ENCODE results near the gene FEN1.

Gene FEN1

DNA sequence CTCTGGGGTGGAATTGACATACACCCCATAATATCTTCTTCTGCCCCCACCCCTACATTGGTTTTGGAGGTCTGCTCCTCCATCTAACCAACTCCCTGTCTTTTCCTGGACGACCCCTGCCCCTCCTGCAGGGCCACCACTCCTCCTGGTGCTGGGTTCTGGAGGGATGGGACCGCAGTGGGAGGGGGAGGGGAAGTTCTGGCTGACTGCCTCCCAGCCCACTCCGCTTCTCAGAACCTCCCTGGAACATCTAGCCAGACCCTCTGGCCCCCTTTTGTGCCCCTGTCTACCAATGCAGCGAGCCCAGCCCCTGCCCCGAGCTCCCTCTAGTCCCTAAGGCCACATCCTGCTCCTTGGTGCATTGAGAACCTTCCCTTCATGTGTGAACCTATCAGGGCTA is 39.0 kb upstream of the FEN1 start:
- ChIA-PET CTCF (interaction anchor here (0.6 to 1.7 kb wide), 11 partner anchors 8 to 355 kb away, joined by 3 to 7 read pairs (median 3); no protein-coding TSS in a partner anchor), POLR2A (interaction anchor here (0.6 to 1.1 kb wide), 2 partner anchors 26 to 293 kb away, joined by 3 to 4 read pairs; no protein-coding TSS in a partner anchor)
- Histone ChIP-seq H3K9me3 (ENCODE audit: control insufficient read depth, insufficient read depth, low read depth, low read length) (no peaks in the 10 kb centered on the region), H3K36me3 (ENCODE audit: control insufficient read depth in 2 of 2, insufficient read depth in 1 of 2, low read length in 2 of 2) (no peaks in the 10 kb centered on the region), H3K27ac (ENCODE audit: extremely low read depth, low read depth, low read length) (no peak overlapping the region), H3K4me1 (ENCODE audit: control insufficient read depth, insufficient read depth, low read length) (no peaks in the 10 kb centered on the region; the same call in 1 of the 2 replicates), H3K4me3 (ENCODE audit: low read depth, low read length) (no peak overlapping the region)
- TF ChIP-seq ZFP3 (tag by site-specific recombination; IDR thresholded peaks at IDR 0.05; ENCODE audit: low read depth), result no peak
- TF ChIP-seq ZNF837 (tag by site-specific recombination; IDR thresholded peaks at IDR 0.05), result no peak
- TF ChIP-seq YY1 (tag by site-specific recombination; IDR thresholded peaks at IDR 0.05), result no peak
- TF ChIP-seq ZBTB48 (tag by site-specific recombination; IDR thresholded peaks at IDR 0.05), result no peak
- TF ChIP-seq ZNF175 (tag by site-specific recombination; IDR thresholded peaks at IDR 0.05), result no peak
- no peak for TF ChIP-seq SCRT2 (tag by site-specific recombination; IDR thresholded peaks at IDR 0.05)
- TF ChIP-seq ZNF266 (tag by site-specific recombination; IDR thresholded peaks at IDR 0.05; ENCODE audit: low read depth), result no peak
- TF ChIP-seq, protein P1, sequence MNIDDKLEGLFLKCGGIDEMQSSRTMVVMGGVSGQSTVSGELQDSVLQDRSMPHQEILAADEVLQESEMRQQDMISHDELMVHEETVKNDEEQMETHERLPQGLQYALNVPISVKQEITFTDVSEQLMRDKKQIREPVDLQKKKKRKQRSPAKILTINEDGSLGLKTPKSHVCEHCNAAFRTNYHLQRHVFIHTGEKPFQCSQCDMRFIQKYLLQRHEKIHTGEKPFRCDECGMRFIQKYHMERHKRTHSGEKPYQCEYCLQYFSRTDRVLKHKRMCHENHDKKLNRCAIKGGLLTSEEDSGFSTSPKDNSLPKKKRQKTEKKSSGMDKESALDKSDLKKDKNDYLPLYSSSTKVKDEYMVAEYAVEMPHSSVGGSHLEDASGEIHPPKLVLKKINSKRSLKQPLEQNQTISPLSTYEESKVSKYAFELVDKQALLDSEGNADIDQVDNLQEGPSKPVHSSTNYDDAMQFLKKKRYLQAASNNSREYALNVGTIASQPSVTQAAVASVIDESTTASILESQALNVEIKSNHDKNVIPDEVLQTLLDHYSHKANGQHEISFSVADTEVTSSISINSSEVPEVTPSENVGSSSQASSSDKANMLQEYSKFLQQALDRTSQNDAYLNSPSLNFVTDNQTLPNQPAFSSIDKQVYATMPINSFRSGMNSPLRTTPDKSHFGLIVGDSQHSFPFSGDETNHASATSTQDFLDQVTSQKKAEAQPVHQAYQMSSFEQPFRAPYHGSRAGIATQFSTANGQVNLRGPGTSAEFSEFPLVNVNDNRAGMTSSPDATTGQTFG (tag by site-specific recombination; IDR thresholded peaks at IDR 0.05; ENCODE audit: borderline replicate concordance), result no peak
- TF ChIP-seq, protein P2, sequence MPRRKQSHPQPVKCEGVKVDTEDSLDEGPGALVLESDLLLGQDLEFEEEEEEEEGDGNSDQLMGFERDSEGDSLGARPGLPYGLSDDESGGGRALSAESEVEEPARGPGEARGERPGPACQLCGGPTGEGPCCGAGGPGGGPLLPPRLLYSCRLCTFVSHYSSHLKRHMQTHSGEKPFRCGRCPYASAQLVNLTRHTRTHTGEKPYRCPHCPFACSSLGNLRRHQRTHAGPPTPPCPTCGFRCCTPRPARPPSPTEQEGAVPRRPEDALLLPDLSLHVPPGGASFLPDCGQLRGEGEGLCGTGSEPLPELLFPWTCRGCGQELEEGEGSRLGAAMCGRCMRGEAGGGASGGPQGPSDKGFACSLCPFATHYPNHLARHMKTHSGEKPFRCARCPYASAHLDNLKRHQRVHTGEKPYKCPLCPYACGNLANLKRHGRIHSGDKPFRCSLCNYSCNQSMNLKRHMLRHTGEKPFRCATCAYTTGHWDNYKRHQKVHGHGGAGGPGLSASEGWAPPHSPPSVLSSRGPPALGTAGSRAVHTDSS (tag by site-specific recombination; IDR thresholded peaks at IDR 0.05), result no peak
- TF ChIP-seq ZNF223 (tag by site-specific recombination; IDR thresholded peaks at IDR 0.05), result no peak
- TF ChIP-seq, protein P3, sequence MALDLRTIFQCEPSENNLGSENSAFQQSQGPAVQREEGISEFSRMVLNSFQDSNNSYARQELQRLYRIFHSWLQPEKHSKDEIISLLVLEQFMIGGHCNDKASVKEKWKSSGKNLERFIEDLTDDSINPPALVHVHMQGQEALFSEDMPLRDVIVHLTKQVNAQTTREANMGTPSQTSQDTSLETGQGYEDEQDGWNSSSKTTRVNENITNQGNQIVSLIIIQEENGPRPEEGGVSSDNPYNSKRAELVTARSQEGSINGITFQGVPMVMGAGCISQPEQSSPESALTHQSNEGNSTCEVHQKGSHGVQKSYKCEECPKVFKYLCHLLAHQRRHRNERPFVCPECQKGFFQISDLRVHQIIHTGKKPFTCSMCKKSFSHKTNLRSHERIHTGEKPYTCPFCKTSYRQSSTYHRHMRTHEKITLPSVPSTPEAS (tag by site-specific recombination; IDR thresholded peaks at IDR 0.05), result no peak
- TF ChIP-seq KLF16 (tag by site-specific recombination; IDR thresholded peaks at IDR 0.05), result no peak
- no peak for TF ChIP-seq ZNF138 (tag by site-specific recombination; IDR thresholded peaks at IDR 0.05; ENCODE audit: borderline replicate concordance)
- TF ChIP-seq ZNF629 (tag by site-specific recombination; IDR thresholded peaks at IDR 0.05), result no peak

DNA sequence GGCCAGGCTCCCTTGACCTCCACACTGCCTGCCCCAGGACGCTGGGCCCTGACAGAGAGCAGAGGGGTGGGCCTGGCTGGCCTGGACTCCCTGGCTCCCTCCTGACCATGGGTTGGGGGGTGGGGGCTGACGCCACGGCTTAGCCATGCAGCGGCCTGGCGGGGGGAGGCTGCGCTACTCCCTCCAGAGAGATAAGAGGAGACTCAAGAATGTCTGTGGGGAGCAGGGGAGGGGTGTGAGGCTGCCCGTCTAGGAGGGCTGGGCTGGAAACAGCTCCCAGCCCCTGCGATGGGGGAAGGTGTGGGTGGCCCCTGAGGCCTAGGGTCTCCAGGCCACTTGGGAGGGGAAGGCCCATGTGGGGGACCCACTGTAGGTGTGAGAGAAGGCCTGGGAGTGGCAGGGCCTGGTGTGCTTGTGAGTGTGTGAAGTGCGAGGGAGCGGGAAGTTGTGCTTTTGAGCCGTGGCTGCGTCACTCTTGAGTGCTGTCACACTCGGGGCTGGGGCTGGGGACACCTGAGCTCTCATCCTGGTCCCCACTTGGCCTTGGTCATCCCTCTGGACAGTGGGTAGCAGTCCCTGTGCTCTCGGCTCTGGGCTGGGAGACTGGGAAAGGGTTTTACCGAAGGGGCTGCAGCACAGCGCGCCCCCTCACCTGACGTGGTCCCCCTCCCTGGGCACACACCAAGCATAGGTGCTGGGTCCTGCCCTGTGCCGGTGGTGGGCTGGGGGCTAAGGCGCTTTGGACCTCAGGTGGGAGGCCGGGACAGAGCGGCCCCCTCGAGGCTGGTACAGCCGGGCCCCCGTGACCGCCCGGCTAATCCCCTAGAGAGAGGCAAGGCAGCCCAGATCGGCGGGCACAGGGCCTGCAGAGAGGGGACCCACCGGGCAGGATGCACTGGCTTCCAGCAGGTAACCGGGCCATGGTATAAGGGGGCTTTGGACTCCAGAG is 37.9 kb upstream of the FEN1 start:
- Histone ChIP-seq H3K9me3 (ENCODE audit: control insufficient read depth, insufficient read depth, low read depth, low read length) (no peaks in the 10 kb centered on the region), H3K4me1 (ENCODE audit: control insufficient read depth, insufficient read depth, low read length) (no peaks in the 10 kb centered on the region; the same call in 1 of the 2 replicates), H3K36me3 (ENCODE audit: control insufficient read depth in 2 of 2, insufficient read depth in 1 of 2, low read length in 2 of 2) (no peaks in the 10 kb centered on the region), H3K4me3 (ENCODE audit: low read depth, low read length) (no peak overlapping the region), H3K27ac (ENCODE audit: extremely low read depth, low read depth, low read length) (no peak overlapping the region)
- CTCF ChIA-PET, result interaction anchor here (0.6 to 1.7 kb wide), 5 partner anchors 12 to 354 kb away, joined by 3 to 5 read pairs (median 3); no protein-coding TSS in a partner anchor
- TF ChIP-seq ZNF544 (tag by site-specific recombination; IDR thresholded peaks at IDR 0.05) (no peak), ZNF350 (tag by site-specific recombination; IDR thresholded peaks at IDR 0.05) (no peak), ZNF48 (tag by site-specific recombination; IDR thresholded peaks at IDR 0.05) (no peak), TCF7L2 (IDR thresholded peaks at IDR 0.05; ENCODE audit: borderline replicate concordance, low read depth, low read length) (no peak), ZNF423 (tag by site-specific recombination; IDR thresholded peaks at IDR 0.05) (no peak), ZNF837 (tag by site-specific recombination; IDR thresholded peaks at IDR 0.05) (no peak), ZNF266 (tag by site-specific recombination; IDR thresholded peaks at IDR 0.05; ENCODE audit: low read depth) (no peak), OSR2 (tag by site-specific recombination; IDR thresholded peaks at IDR 0.05) (no peak), ZNF174 (tag by site-specific recombination; IDR thresholded peaks at IDR 0.05) (no peak), ZNF629 (tag by site-specific recombination; IDR thresholded peaks at IDR 0.05) (no peak), YY1 (tag by site-specific recombination; IDR thresholded peaks at IDR 0.05) (no peak), ZNF76 (tag by site-specific recombination; IDR thresholded peaks at IDR 0.05; ENCODE audit: borderline replicate concordance, low read depth) (no peak), HOXA7 (CRISPR knock-in tag; IDR thresholded peaks at IDR 0.05; ENCODE audit: borderline replicate concordance) (no peak)
- POLR2A ChIA-PET, result no interaction called here
